ENCODE data around the gene TMEM269. TPM values are rescaled to one million over a fixed set of nuclear protein-coding genes. Genes with fewer than 3 reads are reported as not detected.

Gene TMEM269
- polyA plus RNA-seq, 1 donor (not counting 4 experiments of a cell fraction or from before 2014, with no cell fraction given), result 0.12 TPM

DNA sequence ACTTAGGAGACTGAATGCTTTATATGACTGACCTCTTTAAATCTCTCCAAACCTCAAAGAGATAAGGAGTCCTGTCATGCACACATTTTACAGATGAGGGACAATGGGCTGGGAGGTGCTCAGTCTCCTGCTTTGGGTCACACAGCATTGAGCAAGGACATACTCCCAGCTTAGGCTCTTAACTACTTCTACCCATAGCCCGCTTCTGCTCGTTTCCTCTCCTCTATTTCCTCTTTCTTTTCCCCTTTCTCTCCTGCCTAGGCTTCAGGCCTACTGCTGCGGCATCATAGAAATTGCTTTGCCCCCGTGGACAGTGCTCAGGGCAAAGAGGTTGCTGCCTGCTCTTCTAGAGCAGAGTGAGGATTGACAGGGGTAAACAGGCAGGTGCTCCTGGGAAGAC lies 49.2 kb downstream of the TMEM269 start:
- TF ChIP-seq EZH2 (IDR thresholded peaks at IDR 0.05; ENCODE audit: low read length), result no peak
- TF ChIP-seq, protein P1, sequence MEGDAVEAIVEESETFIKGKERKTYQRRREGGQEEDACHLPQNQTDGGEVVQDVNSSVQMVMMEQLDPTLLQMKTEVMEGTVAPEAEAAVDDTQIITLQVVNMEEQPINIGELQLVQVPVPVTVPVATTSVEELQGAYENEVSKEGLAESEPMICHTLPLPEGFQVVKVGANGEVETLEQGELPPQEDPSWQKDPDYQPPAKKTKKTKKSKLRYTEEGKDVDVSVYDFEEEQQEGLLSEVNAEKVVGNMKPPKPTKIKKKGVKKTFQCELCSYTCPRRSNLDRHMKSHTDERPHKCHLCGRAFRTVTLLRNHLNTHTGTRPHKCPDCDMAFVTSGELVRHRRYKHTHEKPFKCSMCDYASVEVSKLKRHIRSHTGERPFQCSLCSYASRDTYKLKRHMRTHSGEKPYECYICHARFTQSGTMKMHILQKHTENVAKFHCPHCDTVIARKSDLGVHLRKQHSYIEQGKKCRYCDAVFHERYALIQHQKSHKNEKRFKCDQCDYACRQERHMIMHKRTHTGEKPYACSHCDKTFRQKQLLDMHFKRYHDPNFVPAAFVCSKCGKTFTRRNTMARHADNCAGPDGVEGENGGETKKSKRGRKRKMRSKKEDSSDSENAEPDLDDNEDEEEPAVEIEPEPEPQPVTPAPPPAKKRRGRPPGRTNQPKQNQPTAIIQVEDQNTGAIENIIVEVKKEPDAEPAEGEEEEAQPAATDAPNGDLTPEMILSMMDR (optimal IDR thresholded peaks at IDR 0.05 in 1 of 3, IDR thresholded peaks at IDR 0.05 in 1 of 3, conservative IDR thresholded peaks at IDR 0.05 in 1 of 3; ENCODE audit: extremely low read depth in 1 of 3, insufficient read depth in 2 of 3, low read length in 3 of 3), result no peak

DNA sequence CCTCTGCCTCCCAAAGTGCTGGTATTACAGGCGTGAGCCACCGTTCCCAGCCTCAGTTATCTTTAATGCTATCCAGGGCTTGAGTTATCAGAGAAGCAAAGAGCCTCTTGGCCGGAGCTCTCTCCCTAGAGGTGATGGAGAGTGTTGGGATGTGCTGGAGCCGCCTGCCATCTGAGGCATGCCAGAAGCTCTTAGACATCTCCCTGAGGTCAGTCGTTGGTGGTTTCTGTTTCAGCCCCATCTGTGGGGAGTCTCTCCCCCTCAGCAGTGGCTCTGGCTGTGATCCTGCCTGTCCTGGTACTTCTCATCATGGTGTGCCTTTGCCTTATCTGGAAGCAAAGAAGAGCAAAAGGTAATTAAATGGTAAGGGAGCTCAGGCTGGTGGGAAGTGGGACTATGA lies 50.0 kb downstream of the TMEM269 start:
- Histone ChIP-seq H3K9me3 (ENCODE audit: control insufficient read depth, low read depth, low read length) (no peaks in the 10 kb centered on the region), H3K27ac (ENCODE audit: control insufficient read depth, insufficient read depth, low read length) (no peak overlapping the region), H3K79me2 (ENCODE audit: control insufficient read depth, insufficient read depth, low read length) (no peaks in the 10 kb centered on the region), H3K9me1 (ENCODE audit: control insufficient read depth, extremely low read depth, insufficient read depth, low read length) (no peaks in the 10 kb centered on the region), H3K4me1 (ENCODE audit: control insufficient read depth, extremely low read depth, insufficient read depth, low read length) (no peaks in the 10 kb centered on the region), H3K36me3 (ENCODE audit: control insufficient read depth in 2 of 2, extremely low read depth in 1 of 2, insufficient read depth in 2 of 2, low read length in 2 of 2) (peaks cover 0 to 2% of the 10 kb centered on the region in 2 experiments), H3K4me2 (ENCODE audit: control insufficient read depth, extremely low read depth, insufficient read depth, low read depth, low read length) (no peak overlapping the region), H4K20me1 (ENCODE audit: control insufficient read depth, extremely low read depth, insufficient read depth, low read length) (no peaks in the 10 kb centered on the region), H3K9ac (ENCODE audit: control insufficient read depth, extremely low read depth, insufficient read depth, low read length) (no peak overlapping the region), H3K4me3 (ENCODE audit: control insufficient read depth in 2 of 3, extremely low read depth in 1 of 3, insufficient read depth in 2 of 3, low read depth in 1 of 3, low read length in 3 of 3) (no peak overlapping the region), H2AFZ (ENCODE audit: control insufficient read depth, low read length) (no peak overlapping the region), H3K27me3 (ENCODE audit: control insufficient read depth, extremely low read depth, insufficient read depth, low read length) (no peaks in the 10 kb centered on the region)
- TF ChIP-seq, protein P1 (optimal IDR thresholded peaks at IDR 0.05 in 1 of 3, IDR thresholded peaks at IDR 0.05 in 1 of 3, conservative IDR thresholded peaks at IDR 0.05 in 1 of 3; ENCODE audit: extremely low read depth in 1 of 3, insufficient read depth in 2 of 3, low read length in 3 of 3), result no peak
- TF ChIP-seq EZH2 (IDR thresholded peaks at IDR 0.05; ENCODE audit: low read length), result no peak
- DNase-seq (ENCODE audit: low read depth, low spot score) (no peak), FAIRE-seq (no peak)
- dilution Hi-C loops (cut with MboI; ENCODE audit: extremely low pct_ligation_motif_present, low sequenced_read_pairs), result no loop called here

More for the DNA sequence above, 49.2 kb downstream of the TMEM269 start:
- no peaks in the 10 kb centered on the region for H4K20me1 ChIP-seq (ENCODE audit: control insufficient read depth, extremely low read depth, insufficient read depth, low read length)
- FAIRE-seq (no peak), DNase-seq (ENCODE audit: low read depth, low spot score) (no peak)
- no peaks in the 10 kb centered on the region for H3K4me1 ChIP-seq (ENCODE audit: control insufficient read depth, extremely low read depth, insufficient read depth, low read length)
- no peak overlapping the region for H3K4me2 ChIP-seq (ENCODE audit: control insufficient read depth, extremely low read depth, insufficient read depth, low read depth, low read length)
- no peak overlapping the region for H3K4me3 ChIP-seq (ENCODE audit: control insufficient read depth in 2 of 3, extremely low read depth in 1 of 3, insufficient read depth in 2 of 3, low read depth in 1 of 3, low read length in 3 of 3)
- H3K9me1 ChIP-seq (ENCODE audit: control insufficient read depth, extremely low read depth, insufficient read depth, low read length), result no peaks in the 10 kb centered on the region
- no peak overlapping the region for H3K9ac ChIP-seq (ENCODE audit: control insufficient read depth, extremely low read depth, insufficient read depth, low read length)
- dilution Hi-C loops (cut with MboI; ENCODE audit: extremely low pct_ligation_motif_present, low sequenced_read_pairs), result no loop called here
- H3K36me3 ChIP-seq (ENCODE audit: control insufficient read depth in 2 of 2, extremely low read depth in 1 of 2, insufficient read depth in 2 of 2, low read length in 2 of 2), result peaks cover 0 to 2% of the 10 kb centered on the region in 2 experiments
- no peak overlapping the region for H2AFZ ChIP-seq (ENCODE audit: control insufficient read depth, low read length)
- no peaks in the 10 kb centered on the region for H3K9me3 ChIP-seq (ENCODE audit: control insufficient read depth, low read depth, low read length)
- H3K27me3 ChIP-seq (ENCODE audit: control insufficient read depth, extremely low read depth, insufficient read depth, low read length), result no peaks in the 10 kb centered on the region
- no peaks in the 10 kb centered on the region for H3K79me2 ChIP-seq (ENCODE audit: control insufficient read depth, insufficient read depth, low read length)
- no peak overlapping the region for H3K27ac ChIP-seq (ENCODE audit: control insufficient read depth, insufficient read depth, low read length)
